T-helper 17 cell (primary cell): ENCODE measurements around the gene LENG1. TPM values are rescaled to one million over a fixed set of nuclear protein-coding genes. Genes with fewer than 3 reads are reported as not detected.

Experiments
- ATAC-seq: fragments of 150-1000 bp; cut with Tn5 transposase; 2 replicates; pipeline ENCODE4 v1.10.0; 2021; ENCODE audit warnings: mild to moderate bottlenecking, moderate library complexity
- DNase-seq, 3 donors: peaks; one replicate each; pipeline versions ENCODE4 v3.0.0 to v3.0.0-alpha.2; 2020 to 2021
- H3K9me3 ChIP-seq: one replicate; pipeline ENCODE4 v1.7.0; 2013; ENCODE audit warnings: low read length, mild to moderate bottlenecking; ENCODE audit not compliant: control insufficient read depth, poor library complexity, severe bottlenecking
- H3K27ac Mint-ChIP-seq: one replicate; pipeline ENCODE4 v1.8.0; 2022; ENCODE audit warnings: mild to moderate bottlenecking, moderate library complexity, mixed read lengths
- H3K27me3 Mint-ChIP-seq: one replicate; pipeline ENCODE4 v1.8.0; 2022; ENCODE audit warnings: mixed read lengths
- H3K36me3 Mint-ChIP-seq: one replicate; pipeline ENCODE4 v1.8.0; 2022; ENCODE audit warnings: low read depth, mixed read lengths
- H3K4me1 Mint-ChIP-seq: one replicate; pipeline ENCODE4 v1.8.0; 2022; ENCODE audit warnings: mild to moderate bottlenecking, mixed read lengths
- H3K4me3 Mint-ChIP-seq: one replicate; pipeline ENCODE4 v1.8.0; 2022; ENCODE audit warnings: mild to moderate bottlenecking, moderate library complexity, mixed read lengths
- total RNA-seq, 4 donors: library from RNA in 2 of 4; stranded (reverse) in 2 of 4; gene quantifications; one replicate each; pipeline ENCODE4 v1.2.3 and lab custom pipeline; 2022 to 2026

Gene LENG1
- total RNA-seq, 2 donors from 2014 or later: 8.0 to 9.0 TPM

DNA sequence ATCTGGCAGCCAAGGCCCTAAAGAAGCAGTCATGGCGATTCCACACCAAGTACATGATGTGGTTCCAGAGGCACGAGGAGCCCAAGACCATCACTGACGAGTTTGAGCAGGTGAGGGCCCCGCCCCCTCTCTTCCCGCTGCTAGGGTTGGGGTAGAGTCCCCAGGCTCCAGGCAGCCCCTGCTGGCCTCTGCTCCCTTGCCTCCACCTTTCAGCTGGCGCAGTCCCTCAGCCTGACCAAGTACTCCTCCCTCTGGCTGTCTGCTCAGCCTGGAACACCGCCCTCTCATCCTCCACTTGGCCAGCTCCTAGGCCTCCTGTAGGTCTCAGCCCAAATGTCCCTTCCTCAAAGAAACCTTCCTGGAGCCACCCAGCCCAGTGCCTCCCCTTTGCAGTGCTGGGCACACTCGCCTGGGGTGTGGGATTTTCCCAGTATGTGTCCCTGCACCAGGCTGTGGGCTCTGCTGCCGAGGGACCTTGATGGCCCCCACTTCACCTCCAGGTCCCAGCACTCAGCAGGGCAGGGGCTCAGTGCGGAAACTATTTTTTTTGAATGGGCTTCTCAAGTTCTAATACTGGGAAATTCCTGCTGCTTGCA lies 5.7 kb downstream of the LENG1 start:
- ATAC-seq: no peak
- peaks cover 14% of the 10 kb centered on the region for H3K36me3 Mint-ChIP-seq
- peak overlapping the region; percentile 81 for H3K27ac Mint-ChIP-seq
- H3K27me3 Mint-ChIP-seq: no peaks in the 10 kb centered on the region
- H3K4me3 Mint-ChIP-seq: peak overlapping the region; percentile 25
- DNase-seq: no peak
- peaks cover 36% of the 10 kb centered on the region for H3K4me1 Mint-ChIP-seq
- H3K9me3 ChIP-seq: no peaks in the 10 kb centered on the region

- Mint-ChIP-seq H3K4me1 (peaks cover 30% of the 10 kb centered on the region), H3K36me3 (peaks cover 14% of the 10 kb centered on the region), H3K27ac (peak overlapping the region; percentile 81)
Measured at GRCh38 chr19:54152878-54153524, 6.5 kb downstream of the LENG1 start.

GRCh38 chr19:54152267-54152666 lies 7.3 kb downstream of the LENG1 start:
- Mint-ChIP-seq H3K27me3 (no peaks in the 10 kb centered on the region), H3K36me3 (peaks cover 14% of the 10 kb centered on the region), H3K27ac (no peak overlapping the region), H3K4me1 (peaks cover 30% of the 10 kb centered on the region), H3K4me3 (no peak overlapping the region)
- H3K9me3 ChIP-seq: no peaks in the 10 kb centered on the region
- ATAC-seq (no peak), DNase-seq (no peak)

More at GRCh38 chr19:54152878-54153524, 6.5 kb downstream of the LENG1 start:
- DNase-seq (no peak), ATAC-seq (no peak)
- Mint-ChIP-seq H3K27me3 (no peaks in the 10 kb centered on the region), H3K4me3 (peak overlapping the region; percentile 45)
- no peaks in the 10 kb centered on the region for H3K9me3 ChIP-seq

DNA sequence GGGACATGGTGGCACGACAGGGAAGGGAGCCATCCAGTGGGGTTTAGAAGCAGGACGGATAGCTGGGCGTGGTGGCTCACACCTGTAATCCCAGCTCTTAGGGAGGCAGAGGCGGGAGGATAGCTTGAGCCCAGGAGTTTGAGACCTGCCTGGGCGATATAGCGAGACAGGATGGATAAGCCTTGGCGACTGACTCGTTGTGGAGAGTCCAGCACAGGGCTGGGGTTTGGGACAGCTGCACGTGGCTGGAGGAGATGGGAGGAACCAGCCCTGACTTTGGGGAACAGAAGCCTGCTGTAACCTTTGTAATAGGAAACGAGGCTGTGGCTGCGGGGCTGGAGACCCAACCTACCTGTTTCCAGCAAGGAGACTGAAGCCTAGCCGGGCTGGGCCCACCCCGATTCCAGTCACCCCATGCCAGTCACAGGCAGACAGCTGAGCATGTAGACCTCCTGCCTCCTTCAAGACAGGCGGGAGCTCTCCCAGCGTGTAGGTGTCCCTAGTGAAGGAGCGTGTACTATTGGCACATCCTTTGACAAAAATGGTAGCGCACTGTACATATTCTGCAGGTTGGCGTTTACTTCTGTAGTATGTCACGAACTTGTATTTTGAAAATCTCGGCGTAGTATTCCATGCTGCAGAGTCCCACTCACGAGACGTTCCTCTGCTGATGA lies 8.0 kb downstream of the LENG1 start:
- Mint-ChIP-seq H3K4me1 (peaks cover 25% of the 10 kb centered on the region), H3K27me3 (no peaks in the 10 kb centered on the region), H3K4me3 (no peak overlapping the region), H3K36me3 (peaks cover 11% of the 10 kb centered on the region), H3K27ac (no peak overlapping the region)
- H3K9me3 ChIP-seq: no peaks in the 10 kb centered on the region
- no peak for ATAC-seq
- no peak for DNase-seq

GRCh38 chr19:54149021-54149812 lies 10.3 kb downstream of the LENG1 start:
- Mint-ChIP-seq H3K27me3 (no peaks in the 10 kb centered on the region), H3K4me3 (no peak overlapping the region), H3K27ac (peak overlapping the region; percentile 86), H3K4me1 (peaks cover 22% of the 10 kb centered on the region), H3K36me3 (peaks cover 18% of the 10 kb centered on the region)
- DNase-seq (no peak), ATAC-seq (no peak)
- no peaks in the 10 kb centered on the region for H3K9me3 ChIP-seq

DNA sequence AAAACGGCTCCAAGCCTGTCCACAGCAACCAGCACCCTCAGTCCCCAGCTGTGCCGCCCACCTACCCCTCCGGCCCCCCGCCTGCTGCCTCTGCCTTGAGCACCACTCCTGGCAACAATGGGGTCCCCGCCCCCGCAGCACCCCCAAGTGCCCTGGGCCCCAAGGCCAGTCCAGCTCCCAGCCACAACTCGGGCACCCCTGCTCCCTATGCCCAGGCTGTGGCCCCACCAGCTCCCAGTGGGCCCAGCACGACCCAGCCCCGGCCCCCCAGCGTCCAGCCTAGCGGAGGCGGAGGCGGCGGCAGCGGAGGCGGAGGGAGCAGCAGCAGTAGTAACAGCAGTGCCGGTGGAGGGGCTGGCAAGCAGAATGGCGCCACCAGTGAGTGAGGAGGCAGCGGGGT lies 11.4 kb downstream of the LENG1 start:
- DNase-seq: no peak
- no peaks in the 10 kb centered on the region for H3K27me3 Mint-ChIP-seq
- peaks cover 20% of the 10 kb centered on the region for H3K4me1 Mint-ChIP-seq
- H3K36me3 Mint-ChIP-seq: peaks cover 17% of the 10 kb centered on the region
- no peak for ATAC-seq
- no peak overlapping the region for H3K4me3 Mint-ChIP-seq
- peak overlapping the region; percentile 86 for H3K27ac Mint-ChIP-seq
- H3K9me3 ChIP-seq: no peaks in the 10 kb centered on the region

DNA sequence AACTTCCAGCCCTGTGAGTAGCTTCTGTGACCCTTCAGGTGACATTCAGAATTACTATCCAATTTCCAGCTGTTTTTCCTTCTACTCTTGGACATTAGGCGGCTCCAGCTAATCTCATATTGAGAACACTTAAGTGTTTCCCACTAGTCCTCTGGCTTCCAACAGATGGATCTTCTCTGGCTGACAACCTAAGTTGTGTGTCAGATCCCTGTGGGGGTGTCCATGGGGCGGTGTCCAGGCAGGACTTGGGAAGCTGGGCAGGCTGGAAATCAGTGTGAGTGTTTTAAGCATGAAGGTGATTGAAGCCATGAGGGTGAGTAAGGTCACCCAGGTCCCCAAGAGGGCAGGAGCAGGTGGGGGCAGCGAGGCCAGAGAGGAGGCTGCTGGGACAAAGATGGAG lies 11.8 kb downstream of the LENG1 start:
- peaks cover 20% of the 10 kb centered on the region for H3K4me1 Mint-ChIP-seq
- peak overlapping the region; percentile 16 for H3K27ac Mint-ChIP-seq
- no peaks in the 10 kb centered on the region for H3K9me3 ChIP-seq
- no peak for DNase-seq
- H3K36me3 Mint-ChIP-seq: peaks cover 17% of the 10 kb centered on the region
- no peak overlapping the region for H3K4me3 Mint-ChIP-seq
- ATAC-seq: no peak
- H3K27me3 Mint-ChIP-seq: no peaks in the 10 kb centered on the region

DNA sequence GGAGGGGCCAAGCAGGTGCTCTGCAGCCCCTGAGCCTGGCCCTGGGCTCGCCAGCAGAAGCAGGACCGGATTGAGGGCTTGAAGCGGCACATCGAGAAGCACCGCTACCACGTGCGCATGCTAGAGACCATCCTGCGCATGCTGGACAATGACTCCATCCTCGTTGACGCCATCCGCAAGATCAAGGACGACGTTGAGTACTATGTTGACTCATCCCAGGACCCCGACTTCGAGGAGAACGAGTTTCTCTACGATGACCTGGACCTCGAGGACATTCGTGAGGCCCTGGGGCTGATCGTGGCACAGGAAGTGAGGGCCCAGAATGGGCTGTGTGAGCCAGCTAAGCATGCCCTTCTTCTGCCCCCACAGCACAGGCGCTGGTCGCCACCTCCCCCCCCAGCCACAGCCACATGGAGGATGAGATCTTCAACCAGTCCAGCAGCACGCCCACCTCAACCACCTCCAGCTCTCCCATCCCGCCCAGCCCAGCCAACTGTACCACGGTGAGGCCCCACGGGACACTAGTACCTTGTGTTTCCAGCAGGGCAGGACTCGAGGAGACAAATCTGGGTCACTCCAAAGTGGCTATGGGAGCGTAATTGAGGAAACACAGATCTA lies 13.9 kb downstream of the LENG1 start:
- ATAC-seq (no peak), DNase-seq (no peak)
- Mint-ChIP-seq H3K27me3 (no peaks in the 10 kb centered on the region), H3K27ac (no peak overlapping the region), H3K4me1 (peaks cover 29% of the 10 kb centered on the region), H3K4me3 (no peak overlapping the region), H3K36me3 (peaks cover 20% of the 10 kb centered on the region)
- H3K9me3 ChIP-seq: no peaks in the 10 kb centered on the region

- Mint-ChIP-seq H3K4me3 (no peak overlapping the region), H3K27ac (no peak overlapping the region), H3K36me3 (peaks cover 17% of the 10 kb centered on the region)
Measured at GRCh38 chr19:54142166-54142780, 17.2 kb downstream of the LENG1 start.

GRCh38 chr19:54141356-54141755 lies 18.2 kb downstream of the LENG1 start:
- no peak overlapping the region for H3K27ac Mint-ChIP-seq
- no peaks in the 10 kb centered on the region for H3K27me3 Mint-ChIP-seq
- H3K9me3 ChIP-seq: no peaks in the 10 kb centered on the region
- H3K4me1 Mint-ChIP-seq: peaks cover 41% of the 10 kb centered on the region
- DNase-seq (no peak), ATAC-seq (no peak)
- H3K36me3 Mint-ChIP-seq: peaks cover 15% of the 10 kb centered on the region
- no peak overlapping the region for H3K4me3 Mint-ChIP-seq

More at GRCh38 chr19:54142166-54142780, 17.2 kb downstream of the LENG1 start:
- Mint-ChIP-seq H3K4me1 (peaks cover 37% of the 10 kb centered on the region), H3K27me3 (no peaks in the 10 kb centered on the region)
- ATAC-seq (no peak), DNase-seq (no peak)
- H3K9me3 ChIP-seq: no peaks in the 10 kb centered on the region

GRCh38 chr19:54138489-54139256 lies 20.8 kb downstream of the LENG1 start:
- no peak for ATAC-seq
- Mint-ChIP-seq H3K36me3 (peaks cover 3% of the 10 kb centered on the region), H3K27me3 (no peaks in the 10 kb centered on the region), H3K27ac (peak overlapping the region; percentile 93), H3K4me1 (peaks cover 35% of the 10 kb centered on the region), H3K4me3 (peak overlapping the region; percentile 95)
- DNase-seq: no peak
- H3K9me3 ChIP-seq: no peaks in the 10 kb centered on the region
